ENCODE results near the gene TMEM59. TPM values are rescaled to one million over a fixed set of nuclear protein-coding genes. Genes with fewer than 3 reads are reported as not detected.
"Not testable (repeated sequence)": the region's sequence is repeated elsewhere in the genome, so short reads cannot be mapped to it uniquely, and the experiment has no call there.

Gene TMEM59
- total RNA-seq, 1 experiment from 2014 or later: 174 TPM

GRCh38 chr1:54028306-54029251 lies 24.4 kb downstream of the TMEM59 start:
- POLR2A ChIA-PET: no interaction called here
- ATAC-seq (no peak), DNase-seq (ENCODE audit: low read depth, low spot score) (no peak)
- no peak overlapping the region for H3K27ac ChIP-seq (ENCODE audit: low read length)
- TF ChIP-seq REST (IDR thresholded peaks at IDR 0.05; ENCODE audit: insufficient read depth in 1 of 2, low read depth in 2 of 2, low read length in 1 of 2) (no peak), TCF7L2 (IDR thresholded peaks at IDR 0.05; ENCODE audit: low read depth, low read length) (no peak), POLR2AphosphoS5 (IDR thresholded peaks at IDR 0.05; ENCODE audit: low read depth, low read length) (no peak), SIN3A (IDR thresholded peaks at IDR 0.05; ENCODE audit: borderline replicate concordance, insufficient read depth, low read depth, low read length) (no peak), CTCF (IDR thresholded peaks at IDR 0.05) (no peak)
- CTCF ChIA-PET: no interaction called here
- in situ Hi-C loops (cut with HindIII; ENCODE audit: low pct_unique_long_range_greater_than_20kb, low sequenced_read_pairs) (no loop called here), intact Hi-C loops (cut with micrococcal nuclease; ENCODE audit: unreplicated experiment) (no loop called here)
- H3K9me3 ChIP-seq (ENCODE audit: control insufficient read depth, insufficient read depth, low read depth, low read length): no peaks in the 10 kb centered on the region
- H3K4me3 ChIP-seq (ENCODE audit: low read depth in 2 of 2, low read length in 2 of 2): no peak overlapping the region
- no peaks in the 10 kb centered on the region for H3K4me1 ChIP-seq (ENCODE audit: control insufficient read depth, insufficient read depth, low read length)
- H3K36me3 ChIP-seq (ENCODE audit: control insufficient read depth, insufficient read depth, low read length): no peaks in the 10 kb centered on the region; the same call in 1 of the 2 replicates
- no peaks in the 10 kb centered on the region for H3K27me3 ChIP-seq (ENCODE audit: control insufficient read depth, insufficient read depth, low read length)
- no TSS peak for BruUV-seq (replicated peaks)

GRCh38 chr1:54027848-54028247 lies 25.2 kb downstream of the TMEM59 start:
- ATAC-seq (no peak), DNase-seq (ENCODE audit: low read depth, low spot score) (no peak)
- Histone ChIP-seq H3K4me1 (ENCODE audit: control insufficient read depth, insufficient read depth, low read length) (no peaks in the 10 kb centered on the region), H3K27ac (ENCODE audit: low read length) (no peak overlapping the region), H3K36me3 (ENCODE audit: control insufficient read depth, insufficient read depth, low read length) (no peaks in the 10 kb centered on the region; the same call in 1 of the 2 replicates), H3K4me3 (ENCODE audit: low read depth in 2 of 2, low read length in 2 of 2) (no peak overlapping the region), H3K9me3 (ENCODE audit: control insufficient read depth, insufficient read depth, low read depth, low read length) (no peaks in the 10 kb centered on the region), H3K27me3 (ENCODE audit: control insufficient read depth, insufficient read depth, low read length) (no peaks in the 10 kb centered on the region)
- TF ChIP-seq CTCF (IDR thresholded peaks at IDR 0.05) (no peak), POLR2AphosphoS5 (IDR thresholded peaks at IDR 0.05; ENCODE audit: low read depth, low read length) (no peak), REST (IDR thresholded peaks at IDR 0.05; ENCODE audit: insufficient read depth in 1 of 2, low read depth in 2 of 2, low read length in 1 of 2) (no peak), TCF7L2 (IDR thresholded peaks at IDR 0.05; ENCODE audit: low read depth, low read length) (no peak), SIN3A (IDR thresholded peaks at IDR 0.05; ENCODE audit: borderline replicate concordance, insufficient read depth, low read depth, low read length) (no peak)
- no TSS peak for BruUV-seq (replicated peaks)
- CTCF ChIA-PET: no interaction called here
- in situ Hi-C loops (cut with HindIII; ENCODE audit: low pct_unique_long_range_greater_than_20kb, low sequenced_read_pairs): no loop called here
- intact Hi-C loops (cut with micrococcal nuclease; ENCODE audit: unreplicated experiment): no loop called here
- POLR2A ChIA-PET: interaction anchor here (0.6 kb wide), 1 partner anchor 82 kb away, joined by 6 read pairs; the partner anchor contains the start of gene IFT25

GRCh38 chr1:54024811-54025210 lies 28.2 kb downstream of the TMEM59 start:
- BruUV-seq (replicated peaks); POLR2A ChIA-PET; DNase-seq (ENCODE audit: low read depth, low spot score); in situ Hi-C loops (cut with HindIII; ENCODE audit: low pct_unique_long_range_greater_than_20kb, low sequenced_read_pairs); CTCF ChIA-PET; ATAC-seq; H3K4me3 ChIP-seq (ENCODE audit: low read depth in 2 of 2, low read length in 2 of 2); H3K27me3 ChIP-seq (ENCODE audit: control insufficient read depth, insufficient read depth, low read length); H3K36me3 ChIP-seq (ENCODE audit: control insufficient read depth, insufficient read depth, low read length); intact Hi-C loops (cut with micrococcal nuclease; ENCODE audit: unreplicated experiment); H3K4me1 ChIP-seq (ENCODE audit: control insufficient read depth, insufficient read depth, low read length); H3K9me3 ChIP-seq (ENCODE audit: control insufficient read depth, insufficient read depth, low read depth, low read length); H3K27ac ChIP-seq (ENCODE audit: low read length): not testable (repeated sequence)

All from Panc1 (cell line).